Heart right ventricle (tissue), 16 donors: ENCODE data around the gene LPCAT1. TPM values are rescaled to one million over a fixed set of nuclear protein-coding genes. Genes with fewer than 3 reads are reported as not detected.

ENCODE experiments used
- ATAC-seq, 8 donors: fragments of 200-7000 bp; cut with Tn5 transposase; one replicate each; pipeline ENCODE4 v1.9.1; 2020; ENCODE audit warnings: mild to moderate bottlenecking in 8 of 8, moderate library complexity in 8 of 8, moderate number of reproducible peaks in 1 of 8
- DNase-seq, 2 donors: peaks; one replicate each; pipeline ENCODE4 v3.0.0-alpha.2; 2020
- H3K27ac ChIP-seq, 10 donors: fragments of 200-600 bp; sonication (generic) in 2 of 10; one replicate each; pipeline versions ENCODE4 v1.5.0 to v1.8.0; 2020 to 2022; ENCODE audit warnings: mild to moderate bottlenecking in 3 of 10
- H3K27me3 ChIP-seq, 7 donors: fragments of 200-600 bp; one replicate each; pipeline ENCODE4 v1.8.0; 2021 to 2022; ENCODE audit warnings: mild to moderate bottlenecking in 2 of 7
- H3K36me3 ChIP-seq, 9 donors: fragments of 200-600 bp; sonication (generic) in 1 of 9; one replicate each; pipeline versions ENCODE4 v1.5.0 to v1.8.0; 2020 to 2022; ENCODE audit warnings: mild to moderate bottlenecking in 2 of 9
- H3K4me1 ChIP-seq, 9 donors: fragments of 200-600 bp; sonication (generic) in 1 of 9; one replicate each; pipeline versions ENCODE4 v1.5.0 to v1.8.0; 2020 to 2022; ENCODE audit warnings: mild to moderate bottlenecking in 4 of 9
- H3K4me3 ChIP-seq, 10 donors: fragments of 200-600 bp; sonication (generic) in 2 of 10; one replicate each; pipeline versions ENCODE4 v1.5.0 to v1.8.0; 2020 to 2022; ENCODE audit warnings: mild to moderate bottlenecking in 7 of 10, moderate library complexity in 2 of 10
- H3K9me3 ChIP-seq, 11 donors: fragments of 200-600 bp in 10 of 11; sonication (generic) in 2 of 11; one replicate each; pipeline versions ENCODE4 v1.5.0 to v1.8.0; 2013 to 2022; ENCODE audit warnings: mild to moderate bottlenecking in 2 of 11, control low read depth in 1 of 11, moderate library complexity in 1 of 11
- WGBS, 2 donors: extraction: QIAGEN DNeasy Blood & Tissue Kit; methylation state at CpG; one replicate each; pipeline ENCODE4 v1.1.7; 2013; ENCODE audit warnings: inconsistent platforms in 1 of 2; 5-methylcytosine and 5-hydroxymethylcytosine counted together
- intact Hi-C, 10 donors: fragments of 100-400 bp; cut with DNase I; formaldehyde crosslinking; loops; one replicate each; pipeline versions ENCODE4 v1.11.1 to v1.14.2; 2022
- polyA plus RNA-seq, 2 donors: library from polyadenylated mRNA; stranded (reverse); fragments of 200-250 nt; gene quantifications; one replicate each; pipeline ENCODE4 v1.2.3, GENCODE V29; 2013
- total RNA-seq, 10 donors: library from RNA; stranded (reverse); fragmentation: NEBNext Ultra II Directional in 3 of 10; extraction: Animal tissue kit (Norgen Biotek cat#: 25700) in 3 of 10; gene quantifications; one replicate each; pipeline versions ENCODE4 v1.2.1 to v1.2.4, GENCODE V29; 2021 to 2023
- TF ChIP-seq, protein P1 (sequence below), 9 donors: fragments of 200-600 bp; sonication (generic) in 2 of 9; IDR thresholded peaks; one replicate each; pipeline versions ENCODE4 v1.5.0 to v1.8.0; 2021 to 2022; ENCODE audit warnings: antibody characterized with exemption in 9 of 9, mild to moderate bottlenecking in 5 of 9, moderate library complexity in 1 of 9
- donor health status: Arrhythmogenic right ventricular cardiomyopathy.
- donor health status: ischemic (EF 13 %, LVEDD 7.1; RV severe dilation, severe dysfunction).
- donor health status: healthy with polysubstance abuse.
- donor health status: DM: no; HTN: yes; CAD: no.
- donor health status: DM: no; HTN: no; CAD: no.
- donor health status: ischemic (EF 25% LVEDD 6.9; RV normal size, moderate dysfunction).
- donor health status: ischemic (EF 25% LVEDD 5.7; RV mildly dilated, moderate dysfunction).
- donor health status: healthy.
- donor health status: DM: yes; HTN: yes; CAD: no.
- donor health status: Ischemic cardiomyopathy.
- donor health status: ischemic (EF 35%, LVEDD 5.7; RV mildly dilated, moderate dysfunction).
- donor health status: nonischemic (EF 11% LVEDD 7.7; RV severe dilation, severe dysfunction).
- donor health status: DM: yes; HTN: yes; CAD: no.
- donor health status: PGD.
- donor health status: ischemic (EF 29% LVEDD 5.4; RV normal size, mild dysfunction).
- donor health status: nonischemic (EF 23%, LVEDD 6.1; RV moderate dilation, normal function).

The LPCAT1 gene
- total and polyA plus RNA-seq, 12 donors = 5.6 to 25.5 (median 9.6) TPM

- Histone ChIP-seq H3K4me1 (no peaks in the 10 kb centered on the region), H3K27ac (no peak overlapping the region), H3K9me3 (peaks cover 0 to 36% (median 25%) of the 10 kb centered on the region in 11 donors), H3K27me3 (peaks cover 0 to 9% (median 0%) of the 10 kb centered on the region in 7 donors), H3K4me3 (no peak overlapping the region), H3K36me3 (no peaks in the 10 kb centered on the region)
- ATAC-seq (no peak), DNase-seq (no peak)
- 89 to 92% methylated on average over 15 of the region's 15 CpGs for WGBS, 2 donors
- TF ChIP-seq, protein P1, sequence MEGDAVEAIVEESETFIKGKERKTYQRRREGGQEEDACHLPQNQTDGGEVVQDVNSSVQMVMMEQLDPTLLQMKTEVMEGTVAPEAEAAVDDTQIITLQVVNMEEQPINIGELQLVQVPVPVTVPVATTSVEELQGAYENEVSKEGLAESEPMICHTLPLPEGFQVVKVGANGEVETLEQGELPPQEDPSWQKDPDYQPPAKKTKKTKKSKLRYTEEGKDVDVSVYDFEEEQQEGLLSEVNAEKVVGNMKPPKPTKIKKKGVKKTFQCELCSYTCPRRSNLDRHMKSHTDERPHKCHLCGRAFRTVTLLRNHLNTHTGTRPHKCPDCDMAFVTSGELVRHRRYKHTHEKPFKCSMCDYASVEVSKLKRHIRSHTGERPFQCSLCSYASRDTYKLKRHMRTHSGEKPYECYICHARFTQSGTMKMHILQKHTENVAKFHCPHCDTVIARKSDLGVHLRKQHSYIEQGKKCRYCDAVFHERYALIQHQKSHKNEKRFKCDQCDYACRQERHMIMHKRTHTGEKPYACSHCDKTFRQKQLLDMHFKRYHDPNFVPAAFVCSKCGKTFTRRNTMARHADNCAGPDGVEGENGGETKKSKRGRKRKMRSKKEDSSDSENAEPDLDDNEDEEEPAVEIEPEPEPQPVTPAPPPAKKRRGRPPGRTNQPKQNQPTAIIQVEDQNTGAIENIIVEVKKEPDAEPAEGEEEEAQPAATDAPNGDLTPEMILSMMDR (IDR thresholded peaks at IDR 0.05) = no peak
- intact Hi-C loops = no loop called here
Observed at GRCh38 chr5:1432296-1432695, 91.5 kb downstream of the LPCAT1 start.

DNA sequence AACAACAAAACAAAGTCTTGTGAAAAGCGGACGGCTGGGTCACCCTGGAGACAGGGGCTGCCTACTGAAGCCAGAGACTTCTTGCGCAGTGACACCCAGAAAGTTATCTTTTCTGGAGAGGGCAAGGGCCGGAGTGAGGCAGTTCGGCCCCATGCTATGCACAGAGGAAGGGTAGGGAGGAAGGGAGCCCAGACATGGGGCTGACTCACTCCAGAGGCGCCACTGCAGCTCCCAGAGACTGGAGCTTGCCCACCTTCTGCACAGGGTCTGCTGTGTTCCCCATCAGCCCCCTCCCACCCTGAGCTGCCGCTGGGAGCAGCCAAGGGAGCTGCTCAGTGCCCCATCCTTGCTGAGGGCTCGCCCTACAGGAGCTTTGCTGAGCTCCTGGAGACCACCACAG, 91.9 kb downstream of the LPCAT1 start:
- intact Hi-C loops = no loop called here
- Histone ChIP-seq H3K27me3 (peaks cover 0 to 7% (median 0%) of the 10 kb centered on the region in 7 donors), H3K36me3 (no peaks in the 10 kb centered on the region), H3K4me1 (no peaks in the 10 kb centered on the region), H3K27ac (no peak overlapping the region), H3K9me3 (peaks cover 0 to 40% (median 29%) of the 10 kb centered on the region in 11 donors), H3K4me3 (no peak overlapping the region)
- TF ChIP-seq, protein P1 (IDR thresholded peaks at IDR 0.05) = no peak
- ATAC-seq = no peak
- no peak for DNase-seq
- WGBS, 2 donors = 81 to 85% methylated on average over 8 of the region's 8 CpGs

DNA sequence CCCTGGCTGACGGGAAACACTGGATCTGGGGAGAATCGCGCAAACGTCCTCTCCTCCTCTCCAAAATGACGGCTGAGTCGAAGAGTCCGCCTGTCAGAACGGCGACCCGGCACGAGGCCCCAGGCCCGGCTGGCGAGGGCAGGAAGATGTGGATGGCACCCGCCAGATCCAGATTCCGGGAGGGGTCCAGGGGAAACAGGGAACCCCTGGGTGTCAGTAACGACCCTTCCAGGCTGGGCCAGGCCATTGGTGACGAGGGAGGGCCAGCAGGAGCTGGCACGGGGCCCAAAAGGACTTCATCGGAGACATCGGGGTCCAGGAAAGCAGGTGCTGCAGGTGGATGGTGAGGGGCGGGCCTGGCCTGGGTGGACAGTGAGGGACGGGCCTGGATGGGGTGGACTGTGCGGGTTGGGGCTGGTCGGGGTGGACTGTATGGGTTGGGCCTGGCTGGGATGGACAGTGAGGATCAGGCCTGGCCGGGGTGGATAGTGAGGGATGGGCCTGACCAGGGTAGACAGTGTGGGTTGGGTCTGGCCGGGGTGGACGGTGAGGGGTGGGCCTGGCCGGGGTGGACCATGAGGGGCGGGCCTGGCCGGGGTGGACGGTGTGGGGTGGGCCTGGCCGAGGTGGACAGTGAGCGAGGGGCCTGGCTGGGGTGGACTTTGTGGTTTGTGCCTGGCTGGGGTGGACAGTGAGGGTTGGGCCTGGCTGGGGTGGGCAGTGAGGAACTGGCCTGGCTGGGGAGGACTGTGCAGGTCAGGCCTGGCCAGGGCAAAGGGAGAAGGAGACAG, 92.5 kb downstream of the LPCAT1 start:
- H3K36me3 ChIP-seq = no peaks in the 10 kb centered on the region
- H3K4me3 ChIP-seq = no peak overlapping the region
- no peaks in the 10 kb centered on the region for H3K4me1 ChIP-seq
- 89% methylated on average over 33 of the region's 33 CpGs for WGBS, 2 donors
- ATAC-seq = peak in 3 of 8 donors; percentile 17 to 62 (median 20)
- peaks cover 0 to 47% (median 32%) of the 10 kb centered on the region in 11 donors for H3K9me3 ChIP-seq
- H3K27me3 ChIP-seq = peaks cover 0 to 2% (median 0%) of the 10 kb centered on the region in 7 donors
- no peak for DNase-seq
- no peak overlapping the region for H3K27ac ChIP-seq
- TF ChIP-seq, protein P1 (IDR thresholded peaks at IDR 0.05) = no peak
- intact Hi-C loops = no loop called here

GRCh38 chr5:1430121-1430795, 93.5 kb downstream of the LPCAT1 start:
- H3K27me3 ChIP-seq = no peaks in the 10 kb centered on the region
- intact Hi-C loops = no loop called here
- ATAC-seq (no peak), DNase-seq (no peak)
- H3K4me1 ChIP-seq = no peaks in the 10 kb centered on the region
- peaks cover 0 to 51% (median 32%) of the 10 kb centered on the region in 11 donors for H3K9me3 ChIP-seq
- H3K36me3 ChIP-seq = no peaks in the 10 kb centered on the region
- H3K27ac ChIP-seq = no peak overlapping the region
- TF ChIP-seq, protein P1 (IDR thresholded peaks at IDR 0.05) = no peak
- no peak overlapping the region for H3K4me3 ChIP-seq
- WGBS, 2 donors = 85 to 87% methylated on average over 26 of the region's 26 CpGs
